K562 (cell line): ENCODE measurements around the gene GPC1. TPM values are rescaled to one million over a fixed set of nuclear protein-coding genes. Genes with fewer than 3 reads are reported as not detected.

Source experiments
- ATAC-seq: fragments of 200-7000 bp; cut with Tn5 transposase; 3 replicates; pipeline ENCODE4 v1.9.1; 2020; ENCODE audit warnings: moderate library complexity
- BruUV-seq: library from RNA; stranded (reverse); fragments of 400-500 nt; replicated peaks from 2 replicates; lab custom pipeline; 2021; lab: Mats Ljungman, UMichigan
- CTCF ChIA-PET: fragments of 300-600 bp; formaldehyde crosslinking; extraction: SDS; loops from one replicate; lab custom pipeline; 2021; ENCODE audit warnings: low intra/inter-chr PET ratio; lab: Yijun Ruan, JAX
- POLR2A ChIA-PET: fragments of 300-600, 350-650 bp; sonication (Branson Sonifier 250); formaldehyde crosslinking; extraction: SDS; loops from one replicate; lab custom pipeline; 2021; ENCODE audit warnings: antibody characterized with exemption, inconsistent platforms; lab: Yijun Ruan, JAX
- DNase-seq, 4 experiments: peaks; one replicate each; pipeline versions ENCODE4 v3.0.0 to v3.0.0-alpha.2; 2011 to 2018; ENCODE audit warnings: low spot score in 3 of 4, mixed read lengths in 3 of 4; ENCODE audit errors: extremely low read depth in 1 of 4
- FAIRE-seq: peaks from 2 replicates; lab custom pipeline; 2011; peaks lifted over from hg19 to GRCh38; lab: Jason Lieb, UNC
- H2AFZ ChIP-seq: 2 replicates; pipeline ENCODE4 v1.6.0; 2011; ENCODE audit warnings: low read depth, low read length, control low read depth, inconsistent platforms
- H3K27ac ChIP-seq: fragments of 200-600 bp; 3 replicates; pipeline ENCODE4 v1.8.0; 2011; ENCODE audit warnings: low read depth, mild to moderate bottlenecking, control low read depth, inconsistent platforms, low read length, moderate library complexity, mixed read lengths; ENCODE audit errors: extremely low read depth
- H3K27me3 ChIP-seq, 2 experiments: fragments of 300-600 bp in 1 of 2; 2 replicates in 1 of 2; 3 replicates in 1 of 2; pipeline versions ENCODE4 v1.6.0 to v1.8.0; 2011; ENCODE audit warnings: inconsistent platforms in 2 of 2, low read length in 2 of 2, mild to moderate bottlenecking in 1 of 2, mixed read lengths in 1 of 2, moderate library complexity in 1 of 2; ENCODE audit not compliant: control insufficient read depth in 2 of 2, insufficient read depth in 2 of 2
- H3K36me3 ChIP-seq: fragments of 300-600 bp; 3 replicates; pipeline ENCODE4 v1.8.0; 2011; ENCODE audit warnings: mild to moderate bottlenecking, low read length, inconsistent platforms; ENCODE audit not compliant: control insufficient read depth, insufficient read depth
- H3K4me1 ChIP-seq, 2 experiments: fragments of 200-600 bp in 1 of 2; replicated peaks in 1 of 2; 2 replicates in 1 of 2; 3 replicates in 1 of 2; pipeline versions ENCODE4 v1.5.1 to v1.8.0; 2011; ENCODE audit warnings: inconsistent platforms in 2 of 2, low read length in 2 of 2, mild to moderate bottlenecking in 1 of 2, mixed read lengths in 1 of 2, moderate library complexity in 1 of 2; ENCODE audit not compliant: control insufficient read depth in 2 of 2, insufficient read depth in 2 of 2
- H3K4me2 ChIP-seq: 2 replicates; pipeline ENCODE4 v1.6.1; 2011; ENCODE audit warnings: low read length, control low read depth, inconsistent platforms, mixed read lengths; ENCODE audit not compliant: insufficient read depth
- H3K4me3 ChIP-seq: fragments of 200-600 bp; sonication (generic), shearing (Covaris generic); 2 replicates; pipeline ENCODE4 v1.5.1; 2016; ENCODE audit warnings: control low read depth, inconsistent platforms
- H3K79me2 ChIP-seq: fragments of 200-600 bp; 3 replicates; pipeline ENCODE4 v1.8.0; 2011; ENCODE audit warnings: low read length, inconsistent platforms; ENCODE audit not compliant: control insufficient read depth, insufficient read depth
- H3K9ac ChIP-seq, 2 experiments: 2 replicates each; pipeline versions ENCODE4 v1.6.0 to v1.6.1; 2011; ENCODE audit warnings: low read depth in 2 of 2, low read length in 2 of 2, control low read depth in 1 of 2, inconsistent platforms in 1 of 2, mild to moderate bottlenecking in 1 of 2, mixed read lengths in 1 of 2; ENCODE audit not compliant: insufficient read depth in 1 of 2
- H3K9me1 ChIP-seq: one replicate; pipeline ENCODE4 v1.6.0; 2011; ENCODE audit warnings: inconsistent platforms, mild to moderate bottlenecking, low read length, moderate library complexity; ENCODE audit not compliant: control insufficient read depth, insufficient read depth
- H3K9me3 ChIP-seq: replicated peaks from 2 replicates; pipeline ENCODE4 v1.5.1; 2011; ENCODE audit warnings: low read depth, low read length, inconsistent platforms; ENCODE audit not compliant: control insufficient read depth, insufficient read depth
- H4K20me1 ChIP-seq: replicated peaks from 2 replicates; pipeline ENCODE4 v1.6.1; 2011; ENCODE audit warnings: low read length, inconsistent platforms, mixed read lengths; ENCODE audit not compliant: control insufficient read depth, insufficient read depth
- DNMT1 ChIP-seq: fragments of 450-650 bp; IDR thresholded peaks from 2 replicates; pipeline ENCODE4 v1.6.1; 2016; ENCODE audit warnings: antibody characterized with exemption, mild to moderate bottlenecking
- HDGF ChIP-seq: fragments of 450-650 bp; IDR thresholded peaks from 2 replicates; pipeline ENCODE4 v1.6.1; 2016
- JUN ChIP-seq, 2 experiments: sonication (generic) in 1 of 2; formaldehyde crosslinking in 1 of 2; IDR thresholded peaks; 2 replicates each; pipeline versions ENCODE4 v1.6.1 to v1.8.0; 2012 to 2022; ENCODE audit warnings: borderline replicate concordance in 2 of 2, mild to moderate bottlenecking in 2 of 2, improper control_type of control experiment in 1 of 2, low read depth in 1 of 2, low read length in 1 of 2, missing genetic modification reagents in 1 of 2
- MTF1 ChIP-seq: fragments of 250-450 bp; sonication (Bioruptor Pico); IDR thresholded peaks from 2 replicates; pipeline ENCODE4 v1.9.0; 2021; ENCODE audit warnings: moderate library complexity, mild to moderate bottlenecking, inconsistent platforms, borderline replicate concordance
- ZNF133 ChIP-seq: fragments of 250-450 bp; sonication (Bioruptor Pico); IDR thresholded peaks from 2 replicates; pipeline ENCODE4 v1.4.0; 2020; ENCODE audit warnings: mild to moderate bottlenecking
- ZNF707 ChIP-seq: fragments of 250-450 bp; sonication (Bioruptor Pico); conservative IDR thresholded peaks from 2 replicates; pipeline ENCODE4 v1.8.0; 2022; ENCODE audit warnings: inconsistent platforms, mild to moderate bottlenecking, moderate library complexity
- WGBS: fragments of 100-300 bp; shearing (Covaris generic); methylation state at CpG from one replicate; pipeline ENCODE4 v1.1.6; 2016; ENCODE audit warnings: low coverage, mixed read lengths; ENCODE audit not compliant: insufficient coverage; ENCODE audit errors: missing lambda C conversion rate; 5-methylcytosine and 5-hydroxymethylcytosine counted together
- in situ Hi-C: fragments of 300-500 bp; cut with MboI; formaldehyde crosslinking; loops from 4 replicates; pipeline ENCODE4 v1.15.0; 2018; ENCODE audit warnings: inconsistent platforms, mixed read lengths
- intact Hi-C: fragments of 100-400 bp; cut with micrococcal nuclease; formaldehyde crosslinking; loops from 2 replicates; pipeline ENCODE4 v1.14.2; 2022
- polyA plus RNA-seq, 8 experiments: library from polyadenylated mRNA; depleted of rRNA in 4 of 8; stranded (reverse) in 5 of 8; unstranded in 3 of 8; fragments of >200 nt; fragmentation: Nextera tagmentation in 2 of 8; fragmentation: Illumina TruSeq in 1 of 8; extraction: Ambion mirVana in 2 of 8; extraction: Trizol in 1 of 8; gene quantifications; 2 replicates each; pipeline versions ENCODE4 v1.2.1 to v1.2.3, GENCODE V29; 2011 to 2014; ENCODE audit warnings: inconsistent platforms in 1 of 8, missing spikeins in 1 of 8
- total RNA-seq, 7 experiments: library from RNA; depleted of rRNA in 6 of 7; stranded (reverse); fragments of >200 nt in 6 of 7; fragmentation: Illumina TruSeq in 2 of 7; extraction: Trizol in 2 of 7; gene quantifications; 2 replicates each; pipeline versions ENCODE4 v1.2.1 to v1.2.3, GENCODE V29; 2011 to 2021; ENCODE audit warnings: low replicate concordance in 1 of 7
- TF ChIP-seq, protein P1 (sequence below): fragments of 250-450 bp; sonication (Bioruptor Pico); IDR thresholded peaks from 2 replicates; pipeline ENCODE4 v1.8.0; 2022; ENCODE audit warnings: inconsistent platforms
- TF ChIP-seq, protein P2 (sequence below): fragments of 450-650 bp; IDR thresholded peaks from 2 replicates; pipeline ENCODE4 v1.6.1; 2017; ENCODE audit warnings: antibody characterized with exemption, mild to moderate bottlenecking

The GPC1 gene
- total and polyA plus RNA-seq, 9 of the 15 experiments (the other 6 are each of a cell fraction or from before 2014, with no cell fraction given) = 0.07 to 0.82 (median 0.14) TPM; not detected in 3

DNA sequence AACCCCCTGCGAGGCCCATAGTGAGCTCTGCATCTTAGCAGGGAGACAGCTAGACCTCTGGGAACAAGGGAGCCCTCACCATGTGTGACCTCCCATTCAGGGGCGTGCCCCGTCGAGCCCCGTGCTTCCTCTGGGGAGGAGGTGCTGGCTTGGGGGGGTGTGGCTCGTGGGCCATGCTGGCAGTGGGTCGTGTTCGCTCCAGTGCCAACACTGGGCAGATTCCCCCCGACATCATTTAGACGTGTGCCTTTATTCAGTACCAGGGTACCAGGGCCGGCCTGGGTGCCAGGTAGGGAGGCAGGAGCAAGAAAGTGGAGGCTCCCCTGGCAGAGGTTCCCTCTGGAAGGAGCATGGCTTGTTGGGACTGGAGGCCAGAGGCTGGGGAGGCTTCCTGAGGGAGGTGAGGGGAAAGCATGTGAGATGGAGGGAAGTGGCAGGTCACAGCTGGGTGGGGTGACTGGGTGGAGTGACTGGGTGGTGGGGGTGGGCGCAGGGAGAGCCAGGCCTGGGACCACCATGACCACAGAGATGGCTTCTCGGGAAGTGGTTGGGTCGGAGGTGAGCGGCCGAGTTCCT, 15.2 kb downstream of the GPC1 start:
- WGBS = 9% methylated on average over 11 of the region's 16 CpGs
- BruUV-seq = no TSS peak
- ATAC-seq = no peak
- CTCF ChIA-PET = no interaction called here
- Histone ChIP-seq H3K4me3 (no peak overlapping the region), H3K36me3 (no peaks in the 10 kb centered on the region), H3K79me2 (no peaks in the 10 kb centered on the region), H2AFZ (no peak overlapping the region), H3K4me1 (peaks cover 0 to 46% of the 10 kb centered on the region in 2 experiments; a peak in 2 of 5 replicates), H3K27me3 (peaks cover 0 to 68% of the 10 kb centered on the region in 2 experiments; a peak in 3 of 5 replicates), H3K4me2 (no peak overlapping the region)
- DNase-seq = no peak
- POLR2A ChIA-PET = interaction anchor here (0.6 kb wide), 1 partner anchor 280 kb away, joined by 3 read pairs; no protein-coding TSS in a partner anchor
- no peak for FAIRE-seq
- intact Hi-C loops = no loop called here
- TF ChIP-seq HDGF = no peak
- TF ChIP-seq, all 486 proteins: peak for 0
- peaks cover 5% of the 10 kb centered on the region for H4K20me1 ChIP-seq
- H3K27ac ChIP-seq = no peak overlapping the region
- no peaks in the 10 kb centered on the region for H3K9me1 ChIP-seq
- H3K9me3 ChIP-seq = no peaks in the 10 kb centered on the region
- in situ Hi-C loops = no loop called here
- no peak overlapping the region; a peak in 1 of 4 replicates for H3K9ac ChIP-seq

DNA sequence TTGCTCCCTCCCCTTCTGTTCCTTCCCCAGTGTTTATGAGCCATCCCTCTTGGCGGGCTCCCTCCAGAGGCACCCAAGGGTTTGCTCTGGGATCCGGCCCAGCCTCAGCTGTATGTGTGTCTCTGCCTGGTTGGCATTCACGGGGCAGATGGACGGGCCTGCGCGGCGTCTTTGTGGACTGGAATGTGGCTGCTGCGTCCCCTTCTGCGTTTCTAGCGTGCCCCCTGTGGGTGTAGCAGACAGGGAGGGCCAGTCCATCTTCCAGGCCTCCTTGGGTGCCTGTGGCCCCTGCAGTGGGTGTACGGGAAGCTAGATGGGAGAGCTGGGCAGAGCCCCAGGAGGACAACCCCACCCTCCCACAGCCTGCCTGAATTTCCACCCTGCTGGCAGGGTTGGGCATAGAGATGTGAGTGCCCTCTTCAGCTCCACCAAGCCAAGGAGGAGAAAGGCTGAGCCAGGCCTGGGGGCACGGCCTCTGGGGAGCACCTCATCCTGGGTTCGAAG, 15.7 kb downstream of the GPC1 start:
- WGBS = 18% methylated on average over 8 of the region's 13 CpGs
- H4K20me1 ChIP-seq = peaks cover 5% of the 10 kb centered on the region
- intact Hi-C loops = no loop called here
- ChIA-PET CTCF (no interaction called here), POLR2A (no interaction called here)
- BruUV-seq = no TSS peak
- no peak overlapping the region for H3K4me3 ChIP-seq
- FAIRE-seq = no peak
- H3K79me2 ChIP-seq = no peaks in the 10 kb centered on the region
- no peak for DNase-seq
- no peak for ATAC-seq
- in situ Hi-C loops = no loop called here
- no peak overlapping the region for H3K4me2 ChIP-seq
- no peaks in the 10 kb centered on the region for H3K9me1 ChIP-seq
- H3K36me3 ChIP-seq = no peaks in the 10 kb centered on the region
- no peak overlapping the region for H2AFZ ChIP-seq
- H3K27me3 ChIP-seq = peaks cover 0 to 65% of the 10 kb centered on the region in 2 experiments; a peak in 3 of 5 replicates
- no peak overlapping the region for H3K27ac ChIP-seq
- H3K9me3 ChIP-seq = no peaks in the 10 kb centered on the region
- H3K9ac ChIP-seq = no peak overlapping the region; a peak in 1 of 4 replicates
- peaks cover 0 to 49% of the 10 kb centered on the region in 2 experiments; a peak in 2 of 5 replicates for H3K4me1 ChIP-seq
- no peak for TF ChIP-seq DNMT1
- no peak for TF ChIP-seq JUN (IDR thresholded peaks at IDR 0.05; ENCODE audit: borderline replicate concordance, low read depth, low read length)
- TF ChIP-seq JUN (CRISPR knock-in tag; IDR thresholded peaks at IDR 0.05; ENCODE audit: borderline replicate concordance) = no peak
- no peak for TF ChIP-seq ZNF707
- TF ChIP-seq, protein P1, sequence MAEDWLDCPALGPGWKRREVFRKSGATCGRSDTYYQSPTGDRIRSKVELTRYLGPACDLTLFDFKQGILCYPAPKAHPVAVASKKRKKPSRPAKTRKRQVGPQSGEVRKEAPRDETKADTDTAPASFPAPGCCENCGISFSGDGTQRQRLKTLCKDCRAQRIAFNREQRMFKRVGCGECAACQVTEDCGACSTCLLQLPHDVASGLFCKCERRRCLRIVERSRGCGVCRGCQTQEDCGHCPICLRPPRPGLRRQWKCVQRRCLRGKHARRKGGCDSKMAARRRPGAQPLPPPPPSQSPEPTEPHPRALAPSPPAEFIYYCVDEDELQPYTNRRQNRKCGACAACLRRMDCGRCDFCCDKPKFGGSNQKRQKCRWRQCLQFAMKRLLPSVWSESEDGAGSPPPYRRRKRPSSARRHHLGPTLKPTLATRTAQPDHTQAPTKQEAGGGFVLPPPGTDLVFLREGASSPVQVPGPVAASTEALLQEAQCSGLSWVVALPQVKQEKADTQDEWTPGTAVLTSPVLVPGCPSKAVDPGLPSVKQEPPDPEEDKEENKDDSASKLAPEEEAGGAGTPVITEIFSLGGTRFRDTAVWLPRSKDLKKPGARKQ (CRISPR knock-in tag) = no peak
- TF ChIP-seq ZNF133 (CRISPR knock-in tag) = no peak
- no peak for TF ChIP-seq MTF1 (CRISPR knock-in tag)
- TF ChIP-seq, protein P2, sequence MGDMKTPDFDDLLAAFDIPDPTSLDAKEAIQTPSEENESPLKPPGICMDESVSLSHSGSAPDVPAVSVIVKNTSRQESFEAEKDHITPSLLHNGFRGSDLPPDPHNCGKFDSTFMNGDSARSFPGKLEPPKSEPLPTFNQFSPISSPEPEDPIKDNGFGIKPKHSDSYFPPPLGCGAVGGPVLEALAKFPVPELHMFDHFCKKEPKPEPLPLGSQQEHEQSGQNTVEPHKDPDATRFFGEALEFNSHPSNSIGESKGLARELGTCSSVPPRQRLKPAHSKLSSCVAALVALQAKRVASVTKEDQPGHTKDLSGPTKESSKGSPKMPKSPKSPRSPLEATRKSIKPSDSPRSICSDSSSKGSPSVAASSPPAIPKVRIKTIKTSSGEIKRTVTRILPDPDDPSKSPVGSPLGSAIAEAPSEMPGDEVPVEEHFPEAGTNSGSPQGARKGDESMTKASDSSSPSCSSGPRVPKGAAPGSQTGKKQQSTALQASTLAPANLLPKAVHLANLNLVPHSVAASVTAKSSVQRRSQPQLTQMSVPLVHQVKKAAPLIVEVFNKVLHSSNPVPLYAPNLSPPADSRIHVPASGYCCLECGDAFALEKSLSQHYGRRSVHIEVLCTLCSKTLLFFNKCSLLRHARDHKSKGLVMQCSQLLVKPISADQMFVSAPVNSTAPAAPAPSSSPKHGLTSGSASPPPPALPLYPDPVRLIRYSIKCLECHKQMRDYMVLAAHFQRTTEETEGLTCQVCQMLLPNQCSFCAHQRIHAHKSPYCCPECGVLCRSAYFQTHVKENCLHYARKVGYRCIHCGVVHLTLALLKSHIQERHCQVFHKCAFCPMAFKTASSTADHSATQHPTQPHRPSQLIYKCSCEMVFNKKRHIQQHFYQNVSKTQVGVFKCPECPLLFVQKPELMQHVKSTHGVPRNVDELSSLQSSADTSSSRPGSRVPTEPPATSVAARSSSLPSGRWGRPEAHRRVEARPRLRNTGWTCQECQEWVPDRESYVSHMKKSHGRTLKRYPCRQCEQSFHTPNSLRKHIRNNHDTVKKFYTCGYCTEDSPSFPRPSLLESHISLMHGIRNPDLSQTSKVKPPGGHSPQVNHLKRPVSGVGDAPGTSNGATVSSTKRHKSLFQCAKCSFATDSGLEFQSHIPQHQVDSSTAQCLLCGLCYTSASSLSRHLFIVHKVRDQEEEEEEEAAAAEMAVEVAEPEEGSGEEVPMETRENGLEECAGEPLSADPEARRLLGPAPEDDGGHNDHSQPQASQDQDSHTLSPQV = no peak
